ENCODE data around the gene PITPNB.
A peak's percentile ranks its signal among the peaks of the same experiment; 100 is the strongest.

Gene PITPNB

DNA sequence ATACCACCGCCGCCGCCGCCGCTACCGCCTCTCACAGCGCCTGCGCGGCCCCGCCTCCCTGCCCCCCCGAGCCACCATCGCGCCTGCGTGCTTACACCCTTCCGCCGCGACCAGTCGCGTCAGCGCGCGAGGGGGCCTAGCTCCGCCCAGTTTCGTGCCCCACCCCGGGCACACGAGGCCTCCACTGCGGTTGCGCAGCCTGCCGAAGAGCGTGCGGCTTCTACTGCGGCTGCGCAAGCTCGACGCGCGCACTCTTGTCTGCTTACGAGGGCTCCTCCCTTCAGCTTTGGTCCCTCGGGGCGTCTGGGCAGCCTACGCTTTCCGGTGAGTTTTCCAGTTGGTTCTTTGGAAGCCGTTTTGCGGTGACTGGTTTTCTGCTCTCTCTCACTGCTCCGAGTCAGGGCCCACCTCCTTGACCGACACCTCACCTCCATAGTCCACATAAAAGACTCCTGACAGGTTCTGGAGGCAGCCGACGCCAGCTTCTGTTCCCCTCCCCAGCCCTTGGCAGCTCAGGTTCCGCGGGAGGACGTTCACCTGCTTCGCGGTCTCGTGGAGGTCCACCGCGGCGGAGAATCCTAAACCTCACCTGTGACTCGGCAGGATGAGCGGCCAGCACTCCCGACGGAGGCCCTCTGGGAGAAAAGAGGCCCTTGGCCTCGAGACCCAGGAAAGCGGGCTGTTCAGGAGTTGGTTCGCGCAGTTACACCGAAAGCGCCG lies at the start of gene PITPNB:
Gene PITPNB (minus strand): TSS at position 35 of the 720 bp plus-strand sequence. CDS start 65 bp downstream, outside the sequence.
- TF ChIP-seq CTCF (IDR thresholded peaks at IDR 0.05; ENCODE audit: control insufficient read depth, extremely low read depth, insufficient read depth), result no peak
- H3K4me3 ChIP-seq (ENCODE audit: low read depth, low read length), result peak within 1 kb of the TSS; percentile 92
- DNase-seq (ENCODE audit: low read depth), result peak; percentile 77

DNA sequence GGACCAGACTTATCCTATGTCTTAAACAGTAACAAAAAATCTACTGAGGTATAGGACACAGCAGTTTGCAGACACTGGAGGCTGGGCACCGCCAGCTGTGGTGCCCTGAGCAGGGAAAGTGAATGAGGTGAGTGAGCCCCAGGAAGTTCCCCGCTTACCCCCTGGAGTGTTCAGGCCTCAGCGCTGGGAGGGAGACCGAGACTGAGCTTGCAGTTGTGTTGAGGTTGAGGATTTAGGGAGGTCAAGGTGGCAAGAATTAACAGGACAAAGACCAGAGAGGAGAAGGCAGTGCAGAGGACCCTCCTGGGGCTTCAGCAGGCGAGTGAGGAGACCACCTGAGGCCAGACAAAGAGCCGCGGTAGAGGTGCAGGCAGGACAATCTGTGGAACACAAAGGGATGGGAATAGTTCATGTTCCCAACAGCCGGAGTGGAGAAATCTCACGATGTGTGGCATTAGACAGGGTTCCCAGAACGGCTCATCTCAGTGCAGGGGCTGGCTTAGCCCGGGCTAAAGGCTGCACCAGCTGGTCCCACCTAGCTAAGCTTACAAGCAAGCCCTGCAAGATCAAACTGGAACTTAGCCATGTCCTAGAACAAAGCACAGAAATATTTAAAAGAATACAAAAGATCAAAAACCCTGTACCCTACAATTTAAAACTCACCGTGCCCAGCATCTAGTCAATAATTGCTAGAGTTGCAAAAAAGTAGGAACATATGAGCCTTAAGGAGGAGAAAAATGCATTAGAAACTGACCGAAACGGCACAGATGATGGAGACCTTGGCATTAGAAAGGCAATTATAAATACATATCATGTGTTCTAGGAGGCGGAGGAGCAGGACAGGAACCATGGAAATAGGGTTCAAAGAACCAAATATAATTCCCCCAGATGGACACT lies 47.4 kb upstream of the PITPNB start:
- no peak for DNase-seq (ENCODE audit: low read depth)
- no peak overlapping the region for H3K4me3 ChIP-seq (ENCODE audit: low read depth, low read length)
- TF ChIP-seq CTCF (IDR thresholded peaks at IDR 0.05; ENCODE audit: control insufficient read depth, extremely low read depth, insufficient read depth), result no peak

DNA sequence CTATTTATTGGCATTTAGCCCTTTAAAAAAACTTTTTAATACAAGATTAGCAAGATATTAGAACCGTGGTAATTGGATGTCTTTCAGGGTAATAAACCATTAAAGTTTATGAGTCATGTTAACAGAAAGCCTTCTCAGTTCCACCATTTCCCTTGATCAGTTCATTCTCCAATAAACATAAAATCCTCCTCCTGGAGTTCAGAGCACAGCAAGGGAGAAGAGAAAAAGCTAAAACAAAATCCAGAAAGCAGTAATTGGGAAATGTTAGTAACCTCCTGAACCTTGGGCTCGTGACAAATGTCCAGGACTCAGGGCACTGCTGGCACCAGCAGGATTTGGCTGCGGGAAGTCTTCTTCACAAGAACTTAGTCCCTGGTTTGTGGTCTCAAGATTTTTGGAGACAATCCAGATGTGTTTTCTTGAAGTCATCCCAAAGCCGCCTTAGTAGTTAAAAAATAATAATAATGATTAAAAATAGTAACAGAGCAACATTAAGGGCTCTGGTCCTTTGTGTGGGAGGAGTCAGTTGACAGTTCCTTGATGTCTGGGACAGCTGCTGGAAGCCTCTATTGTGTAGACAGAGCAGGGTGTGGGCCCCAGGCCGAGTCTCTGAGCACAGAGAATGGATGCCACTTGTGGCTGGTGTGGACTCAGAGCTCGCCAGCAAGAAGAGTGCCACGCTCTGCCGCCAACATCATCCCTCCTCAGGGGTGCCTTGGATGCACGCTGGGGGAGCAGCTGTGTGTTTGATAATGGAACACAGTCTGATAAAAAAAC lies 43.4 kb upstream of the PITPNB start:
- no peak for DNase-seq (ENCODE audit: low read depth)
- no peak for TF ChIP-seq CTCF (IDR thresholded peaks at IDR 0.05; ENCODE audit: control insufficient read depth, extremely low read depth, insufficient read depth)
- H3K4me3 ChIP-seq (ENCODE audit: low read depth, low read length), result no peak overlapping the region

GRCh38 chr22:27961680-27962079 lies 42.6 kb upstream of the PITPNB start:
- H3K4me3 ChIP-seq (ENCODE audit: low read depth, low read length), result no peak overlapping the region
- no peak for DNase-seq (ENCODE audit: low read depth)
- no peak for TF ChIP-seq CTCF (IDR thresholded peaks at IDR 0.05; ENCODE audit: control insufficient read depth, extremely low read depth, insufficient read depth)

DNA sequence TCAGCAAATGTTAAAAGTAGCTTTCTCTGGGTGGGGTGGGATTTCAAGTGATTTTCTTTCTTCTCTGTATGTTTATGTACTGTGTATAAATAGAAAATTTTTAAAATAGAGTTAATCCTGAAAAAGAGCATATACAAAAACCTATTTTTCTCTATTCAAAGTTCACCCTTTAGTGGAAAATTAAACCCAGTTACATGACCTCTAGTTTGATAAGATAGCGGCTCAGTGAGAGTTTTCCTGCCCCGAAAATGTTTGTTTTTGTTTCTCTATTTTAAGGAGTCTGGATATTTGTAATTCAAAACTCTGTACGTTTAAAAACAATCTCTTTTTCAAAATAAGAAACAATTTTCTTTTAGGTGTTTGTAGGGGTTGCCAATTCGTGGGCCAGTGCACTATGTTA lies 42.1 kb upstream of the PITPNB start:
- H3K4me3 ChIP-seq (ENCODE audit: low read depth, low read length), result no peak overlapping the region
- no peak for DNase-seq (ENCODE audit: low read depth)
- TF ChIP-seq CTCF (IDR thresholded peaks at IDR 0.05; ENCODE audit: control insufficient read depth, extremely low read depth, insufficient read depth), result no peak

GRCh38 chr22:27959335-27960090 lies 40.5 kb upstream of the PITPNB start:
- no peak overlapping the region for H3K4me3 ChIP-seq (ENCODE audit: low read depth, low read length)
- DNase-seq (ENCODE audit: low read depth), result no peak
- no peak for TF ChIP-seq CTCF (IDR thresholded peaks at IDR 0.05; ENCODE audit: control insufficient read depth, extremely low read depth, insufficient read depth)
